Epithelial cell of umbilical artery (primary cell): ENCODE measurements around the gene CHRND. TPM values are rescaled to one million over a fixed set of nuclear protein-coding genes. Genes with fewer than 3 reads are reported as not detected.

Source experiments
- total RNA-seq: library from RNA; depleted of rRNA; stranded (reverse); fragments of >200 nt; gene quantifications from 2 replicates; pipeline ENCODE4 v1.2.3, GENCODE V29; 2014

Gene CHRND
- not detected in 2 replicates for total RNA-seq

DNA sequence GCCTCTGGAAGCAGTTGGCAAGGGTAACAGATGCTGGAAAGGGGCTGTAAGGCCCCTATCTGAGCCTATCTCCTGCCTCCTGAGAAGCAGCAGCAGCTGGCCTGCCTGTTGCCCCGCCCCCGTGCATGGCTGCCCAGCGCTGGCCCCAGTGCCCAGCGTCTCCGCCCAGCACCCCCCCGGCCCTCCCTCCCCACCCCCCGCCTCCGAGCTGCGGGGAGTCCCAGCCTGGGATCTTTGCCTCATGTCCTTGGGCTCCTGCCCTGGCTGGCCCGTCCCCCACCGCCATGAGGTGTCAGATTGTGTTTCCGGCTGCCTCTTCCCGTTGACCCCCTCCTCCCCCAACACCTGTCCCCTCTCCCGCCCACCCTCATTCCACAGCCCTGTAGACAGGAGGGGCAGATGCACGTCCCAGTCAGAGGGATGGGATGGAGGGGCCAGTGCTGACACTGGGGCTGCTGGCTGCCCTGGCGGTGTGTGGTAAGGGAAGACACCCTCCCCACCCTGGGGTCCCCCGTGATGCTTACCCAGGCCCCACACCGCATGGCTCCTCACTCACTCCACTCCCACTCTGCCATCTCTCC is at the start of gene CHRND:
TSS of gene CHRND (plus strand) at position 370 of the 581 bp plus-strand sequence. CDS start at position 426, 56 bp downstream.

DNA sequence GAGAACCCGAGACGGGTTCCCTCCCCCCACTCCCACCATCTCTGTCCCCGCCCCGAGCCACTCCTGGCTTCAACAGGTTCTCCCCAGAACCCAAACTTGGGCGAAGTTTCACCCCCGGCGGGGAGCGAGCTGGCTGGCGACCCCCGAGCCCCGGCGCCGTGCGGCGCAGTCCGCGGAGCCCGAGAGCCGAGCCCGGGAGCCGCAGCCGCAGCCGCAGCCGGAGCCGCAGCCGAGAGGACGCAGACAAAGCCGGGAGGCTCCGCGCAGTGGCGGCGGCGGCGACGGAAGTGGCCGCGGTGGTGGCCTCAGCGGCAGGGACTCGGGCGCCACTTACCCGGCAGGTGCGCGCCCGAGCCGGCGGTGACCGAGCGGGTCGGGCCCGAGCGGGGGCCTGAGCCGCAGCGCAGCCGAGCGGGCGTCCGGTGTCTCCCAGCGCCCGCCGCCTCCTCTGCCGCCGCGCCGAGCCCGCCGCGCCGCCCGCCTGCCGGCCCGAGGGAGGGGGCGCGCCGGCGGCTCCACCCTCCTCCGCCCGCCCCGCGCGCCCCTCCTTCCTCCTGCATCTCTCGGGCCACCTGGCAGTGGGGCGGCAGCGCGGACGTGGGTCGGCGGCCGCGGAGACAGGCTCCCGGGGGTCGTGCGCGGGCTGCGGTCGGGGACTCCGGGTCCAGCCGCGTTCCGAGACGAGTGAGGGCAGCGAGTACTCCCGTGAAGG is 38.4 kb upstream of the CHRND start, which contains the start of gene ECEL1:
TSS of gene ECEL1 (minus strand) at position 450 of the 712 bp plus-strand sequence. CDS start 1,181 bp downstream, outside the sequence.

DNA sequence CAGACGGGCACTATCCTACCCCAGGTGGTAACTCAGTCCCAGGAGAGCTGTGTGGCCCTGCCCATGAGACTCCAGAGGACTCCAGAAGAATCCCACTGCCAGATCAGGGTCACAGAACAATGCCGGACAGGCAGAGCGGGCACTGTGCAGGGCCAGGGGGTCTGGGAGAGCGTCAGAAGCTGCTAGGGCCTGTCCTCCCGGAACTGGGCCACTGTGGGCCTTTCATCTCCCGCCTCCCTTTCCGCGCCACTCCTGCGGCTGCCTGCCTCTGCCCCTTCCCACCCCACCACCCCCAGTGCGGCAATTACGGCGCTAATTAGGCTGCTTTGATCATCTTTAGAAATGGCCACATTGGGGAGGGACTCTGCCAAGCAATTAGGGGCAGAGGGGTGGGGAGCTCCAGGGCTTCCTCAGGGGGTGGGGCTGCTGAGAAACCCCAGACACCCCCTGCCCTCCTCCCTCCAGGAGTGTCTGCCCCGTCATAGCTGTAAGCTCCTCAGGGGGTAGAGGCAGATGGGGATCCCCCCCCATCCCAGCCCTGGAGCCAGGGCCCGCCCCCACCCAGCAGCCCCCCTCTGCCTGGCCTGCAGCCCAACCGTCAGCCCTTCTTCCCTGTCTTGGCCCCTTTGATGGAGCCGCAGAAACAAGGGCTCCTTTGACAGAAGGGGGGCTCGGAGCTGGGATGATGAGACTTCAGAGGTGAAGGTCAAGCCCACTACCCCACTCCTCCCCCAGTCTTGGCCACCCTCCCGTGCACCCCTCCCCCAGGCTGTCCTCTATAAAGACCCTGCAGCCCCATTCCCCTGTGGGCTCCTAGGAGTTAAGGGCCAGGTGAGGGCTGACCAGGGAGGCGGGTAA is 6.2 kb upstream of the CHRND start, which contains the start of gene PRSS56:
TSS of gene PRSS56 (plus strand) at position 808 of the 858 bp plus-strand sequence. CDS start 211 bp downstream, outside the sequence.

DNA sequence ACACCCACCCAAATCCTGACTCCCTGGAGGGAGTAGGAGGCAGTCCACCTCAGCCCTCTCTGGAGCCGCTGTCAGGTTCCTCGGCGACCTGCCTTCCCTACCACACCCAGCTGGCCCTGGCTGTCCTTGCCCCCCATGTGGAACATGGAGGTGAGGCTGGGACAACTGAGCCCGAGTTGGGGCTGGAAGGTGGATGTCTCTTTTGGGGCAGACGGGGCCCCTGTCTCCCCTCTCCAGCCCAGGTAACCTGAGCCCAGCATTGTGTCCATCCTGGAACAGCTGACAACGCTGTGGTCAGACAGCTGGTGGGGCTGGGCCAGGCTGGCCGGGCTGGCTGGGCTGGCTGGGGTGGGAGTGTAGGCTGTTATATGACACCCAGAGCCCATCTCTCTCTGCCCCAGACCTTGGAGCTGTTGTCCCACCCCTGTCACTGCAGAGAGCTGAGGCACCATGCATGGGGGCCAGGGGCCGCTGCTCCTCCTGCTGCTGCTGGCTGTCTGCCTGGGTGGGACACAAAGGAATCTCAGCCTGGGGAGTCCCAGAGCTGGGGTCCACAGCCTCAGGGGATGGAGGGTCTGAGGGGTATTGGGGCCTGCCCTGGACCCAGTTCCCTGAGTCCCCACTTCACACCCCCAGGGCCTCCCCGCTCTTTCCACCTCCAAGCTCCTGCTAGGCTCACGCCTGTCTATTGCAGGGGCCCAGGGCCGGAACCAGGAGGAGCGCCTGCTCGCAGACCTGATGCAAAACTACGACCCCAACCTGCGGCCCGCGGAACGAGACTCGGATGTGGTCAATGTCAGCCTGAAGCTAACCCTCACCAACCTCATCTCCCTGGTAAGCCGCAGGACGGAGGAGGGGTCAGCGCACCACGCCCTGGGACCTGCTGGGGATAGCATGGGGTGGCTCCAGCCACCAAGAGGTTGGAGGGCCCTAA is 13.6 kb downstream of the CHRND start, which contains the start of gene CHRNG:
TSS of gene CHRNG (plus strand) at position 395 of the 934 bp plus-strand sequence. CDS start at position 451, 56 bp downstream.

DNA sequence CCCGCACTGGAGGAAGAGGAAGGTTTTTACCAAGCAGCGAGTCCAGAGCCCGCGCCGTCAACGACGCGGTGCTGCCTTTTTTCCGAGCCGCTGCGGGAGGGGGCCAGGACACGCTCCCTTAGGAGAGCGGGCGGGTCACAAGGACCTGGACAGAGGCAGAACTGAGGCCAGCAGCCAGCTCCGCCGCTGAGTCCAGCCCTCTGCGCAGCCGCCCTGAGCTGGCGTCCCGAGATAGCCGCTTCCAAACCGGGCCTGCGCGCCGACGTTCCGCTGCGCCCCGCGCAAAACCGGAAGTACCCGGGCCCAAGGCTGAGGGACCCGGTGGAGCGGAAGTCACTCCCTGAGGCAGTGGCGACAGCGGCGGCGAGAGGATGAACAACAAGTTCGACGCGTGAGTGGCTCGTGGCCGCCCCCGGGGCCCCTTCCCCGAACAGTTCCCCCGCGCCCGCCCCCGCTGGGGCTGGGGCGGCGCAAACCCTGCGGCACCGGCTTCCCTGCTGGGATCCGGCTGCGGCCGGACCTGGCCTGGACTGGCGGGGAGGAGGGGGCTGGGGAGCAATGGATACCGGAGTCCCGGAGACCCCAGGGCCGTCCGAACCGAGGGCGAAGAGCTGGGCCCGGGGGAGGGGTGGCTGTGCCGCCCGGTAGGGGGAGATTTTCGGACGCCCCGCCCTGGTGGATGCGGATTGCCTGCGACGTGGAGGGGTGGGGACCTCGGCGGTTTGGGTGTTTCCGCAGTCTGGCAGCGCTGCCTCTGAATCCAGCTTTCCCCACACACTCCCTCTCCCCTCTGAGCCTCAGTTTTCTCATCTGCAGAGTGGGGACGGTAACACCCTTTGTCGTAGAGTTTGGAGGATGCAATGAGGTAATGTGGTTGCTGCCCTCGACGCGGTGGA is 24.6 kb downstream of the CHRND start, which contains the start of the genes EIF4E2 and TIGD1:
TSS of gene EIF4E2 (plus strand) at position 336 of the 896 bp plus-strand sequence. CDS start at position 372, 36 bp downstream.
TSS of gene TIGD1 (minus strand) at position 204 of the 896 bp plus-strand sequence. CDS start 675 bp downstream, outside the sequence.

Other genes starting within 250 kb of the CHRND start
- not detected in 2 replicates for gene ALPP, start 147.4 kb upstream of the CHRND start, total RNA-seq
- gene ALPG, start 119.3 kb upstream of the CHRND start, total RNA-seq, result not detected in 2 replicates
- gene ALPI, start 70.0 kb upstream of the CHRND start, total RNA-seq, result not detected in 2 replicates
- not detected in 2 replicates for gene ECEL1, start 38.3 kb upstream of the CHRND start, total RNA-seq
- not detected in 2 replicates for gene PRSS56, start 5.8 kb upstream of the CHRND start, total RNA-seq
- gene CHRNG, start 13.5 kb downstream of the CHRND start, total RNA-seq, result not detected in 2 replicates
- gene TIGD1, start 24.4 kb downstream of the CHRND start, total RNA-seq, result 1.6 and 2.0 TPM in 2 replicates
- gene EIF4E2, start 24.5 kb downstream of the CHRND start, total RNA-seq, result 144 and 162 TPM in 2 replicates
- not detected in 2 replicates for gene EFHD1, start 107.4 kb downstream of the CHRND start, total RNA-seq
- gene GIGYF2, start 171.2 kb downstream of the CHRND start, total RNA-seq, result 36.1 and 54.9 TPM in 2 replicates